Measurements from ENCODE around the gene TMEM132D.

TMEM132D gene

DNA sequence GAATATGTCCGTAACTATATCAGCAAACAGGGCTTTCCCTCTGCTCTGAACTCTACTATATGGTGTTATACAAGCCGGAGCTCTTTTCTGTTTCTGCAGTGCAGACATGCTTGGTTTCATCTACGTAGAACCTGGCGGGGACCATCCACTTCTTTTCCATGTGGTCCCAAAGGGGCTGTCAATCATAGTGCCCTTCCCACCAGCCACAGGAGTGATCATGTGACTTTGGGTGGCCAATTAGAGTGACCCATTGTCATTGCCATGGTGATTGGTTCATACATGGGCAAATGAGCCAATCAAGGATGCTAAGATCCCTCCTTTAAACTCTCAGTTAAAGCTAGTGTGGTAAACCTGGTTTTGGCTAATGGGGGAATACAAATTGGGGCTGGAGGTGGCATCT is 281.3 kb downstream of the TMEM132D start:
- Histone ChIP-seq H3K4me1 (ENCODE audit: control insufficient read depth, insufficient read depth, low read length) (no peaks in the 10 kb centered on the region), H3K36me3 (ENCODE audit: control insufficient read depth in 2 of 2, insufficient read depth in 1 of 2, low read length in 2 of 2) (no peaks in the 10 kb centered on the region), H3K27ac (ENCODE audit: extremely low read depth, low read depth, low read length) (no peak overlapping the region), H3K4me3 (ENCODE audit: low read depth, low read length) (no peak overlapping the region), H3K9me3 (ENCODE audit: control insufficient read depth, insufficient read depth, low read depth, low read length) (no peaks in the 10 kb centered on the region)
- TF ChIP-seq ZNF658 (tag by site-specific recombination; IDR thresholded peaks at IDR 0.05) (no peak), MZF1 (tag by site-specific recombination; IDR thresholded peaks at IDR 0.05; ENCODE audit: borderline replicate concordance) (no peak), PRDM1 (tag by site-specific recombination; IDR thresholded peaks at IDR 0.05) (no peak), MEIS1 (CRISPR knock-in tag; IDR thresholded peaks at IDR 0.05; ENCODE audit: borderline replicate concordance) (no peak), MYNN (tag by site-specific recombination; IDR thresholded peaks at IDR 0.05; ENCODE audit: borderline replicate concordance) (no peak), ZSCAN23 (tag by site-specific recombination; IDR thresholded peaks at IDR 0.05) (no peak), ZNF654 (tag by site-specific recombination; IDR thresholded peaks at IDR 0.05; ENCODE audit: low read depth) (no peak), ZBTB21 (tag by site-specific recombination; IDR thresholded peaks at IDR 0.05) (no peak), RBAK (tag by site-specific recombination; IDR thresholded peaks at IDR 0.05) (no peak), ZNF335 (tag by site-specific recombination; conservative IDR thresholded peaks at IDR 0.05) (no peak)
- CTCF ChIA-PET, result no interaction called here
- POLR2A ChIA-PET, result interaction anchor here (0.7 kb wide), 1 partner anchor 42 kb away, joined by 4 read pairs; no protein-coding TSS in a partner anchor

DNA sequence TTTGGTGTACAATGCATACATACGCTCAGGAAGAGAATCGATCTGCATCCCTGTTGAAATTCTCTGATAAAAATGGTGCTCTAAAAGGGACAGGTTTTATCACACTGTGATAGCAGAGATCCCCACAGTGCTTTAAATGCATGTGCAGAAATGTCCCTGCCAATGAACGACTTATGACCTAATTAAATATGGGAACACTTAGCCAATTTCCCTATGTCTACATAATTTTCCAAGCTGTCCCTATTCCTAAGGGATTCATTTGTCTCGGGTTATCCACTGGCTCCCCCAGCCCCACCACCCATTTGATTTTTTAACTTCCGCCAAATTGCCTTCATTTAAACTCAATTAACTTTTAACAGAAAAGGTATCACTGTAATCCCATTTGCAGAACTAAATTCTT is 284.6 kb downstream of the TMEM132D start:
- Histone ChIP-seq H3K4me3 (ENCODE audit: low read depth, low read length) (no peak overlapping the region), H3K9me3 (ENCODE audit: control insufficient read depth, insufficient read depth, low read depth, low read length) (no peaks in the 10 kb centered on the region), H3K27ac (ENCODE audit: extremely low read depth, low read depth, low read length) (no peak overlapping the region), H3K4me1 (ENCODE audit: control insufficient read depth, insufficient read depth, low read length) (no peaks in the 10 kb centered on the region), H3K36me3 (ENCODE audit: control insufficient read depth in 2 of 2, insufficient read depth in 1 of 2, low read length in 2 of 2) (no peaks in the 10 kb centered on the region)
- POLR2A ChIA-PET, result no interaction called here
- CTCF ChIA-PET, result no interaction called here
- no peak for TF ChIP-seq ZNF514 (tag by site-specific recombination; IDR thresholded peaks at IDR 0.05)
- TF ChIP-seq SCRT2 (tag by site-specific recombination; IDR thresholded peaks at IDR 0.05), result no peak
- TF ChIP-seq ZNF223 (tag by site-specific recombination; IDR thresholded peaks at IDR 0.05), result no peak
- no peak for TF ChIP-seq ZNF830 (tag by site-specific recombination; IDR thresholded peaks at IDR 0.05; ENCODE audit: low read depth)
- TF ChIP-seq, protein P1, sequence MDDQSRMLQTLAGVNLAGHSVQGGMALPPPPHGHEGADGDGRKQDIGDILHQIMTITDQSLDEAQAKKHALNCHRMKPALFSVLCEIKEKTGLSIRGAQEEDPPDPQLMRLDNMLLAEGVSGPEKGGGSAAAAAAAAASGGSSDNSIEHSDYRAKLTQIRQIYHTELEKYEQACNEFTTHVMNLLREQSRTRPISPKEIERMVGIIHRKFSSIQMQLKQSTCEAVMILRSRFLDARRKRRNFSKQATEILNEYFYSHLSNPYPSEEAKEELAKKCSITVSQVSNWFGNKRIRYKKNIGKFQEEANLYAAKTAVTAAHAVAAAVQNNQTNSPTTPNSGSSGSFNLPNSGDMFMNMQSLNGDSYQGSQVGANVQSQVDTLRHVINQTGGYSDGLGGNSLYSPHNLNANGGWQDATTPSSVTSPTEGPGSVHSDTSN (CRISPR knock-in tag; IDR thresholded peaks at IDR 0.05), result no peak
- no peak for TF ChIP-seq ZNF837 (tag by site-specific recombination; IDR thresholded peaks at IDR 0.05)
- no peak for TF ChIP-seq ZNF24 (tag by site-specific recombination; IDR thresholded peaks at IDR 0.05)
- no peak for TF ChIP-seq ZBTB21 (tag by site-specific recombination; IDR thresholded peaks at IDR 0.05)
- TF ChIP-seq, protein P2, sequence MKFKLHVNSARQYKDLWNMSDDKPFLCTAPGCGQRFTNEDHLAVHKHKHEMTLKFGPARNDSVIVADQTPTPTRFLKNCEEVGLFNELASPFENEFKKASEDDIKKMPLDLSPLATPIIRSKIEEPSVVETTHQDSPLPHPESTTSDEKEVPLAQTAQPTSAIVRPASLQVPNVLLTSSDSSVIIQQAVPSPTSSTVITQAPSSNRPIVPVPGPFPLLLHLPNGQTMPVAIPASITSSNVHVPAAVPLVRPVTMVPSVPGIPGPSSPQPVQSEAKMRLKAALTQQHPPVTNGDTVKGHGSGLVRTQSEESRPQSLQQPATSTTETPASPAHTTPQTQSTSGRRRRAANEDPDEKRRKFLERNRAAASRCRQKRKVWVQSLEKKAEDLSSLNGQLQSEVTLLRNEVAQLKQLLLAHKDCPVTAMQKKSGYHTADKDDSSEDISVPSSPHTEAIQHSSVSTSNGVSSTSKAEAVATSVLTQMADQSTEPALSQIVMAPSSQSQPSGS (tag by site-specific recombination; IDR thresholded peaks at IDR 0.05; ENCODE audit: low read depth), result no peak

DNA sequence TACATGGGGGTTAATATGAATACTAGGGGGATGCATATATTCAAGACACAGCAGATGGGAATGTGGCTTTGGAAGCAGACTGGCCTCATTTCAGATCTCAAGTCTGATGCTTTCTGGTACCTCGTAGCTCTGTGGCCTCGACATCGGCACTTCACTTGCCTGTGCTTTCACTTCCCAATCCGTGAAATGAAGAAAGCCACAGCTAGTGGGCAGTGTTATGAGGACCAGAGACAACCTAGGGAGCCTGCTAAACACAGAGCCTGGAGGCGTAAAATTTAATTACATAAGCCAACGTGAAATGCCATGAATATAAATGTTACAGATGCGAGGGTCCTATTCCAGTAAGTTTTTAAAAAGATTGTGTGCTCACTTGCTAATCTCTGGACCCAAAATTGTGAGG is 286.0 kb downstream of the TMEM132D start:
- CTCF ChIA-PET, result no interaction called here
- no peaks in the 10 kb centered on the region for H3K36me3 ChIP-seq (ENCODE audit: control insufficient read depth in 2 of 2, insufficient read depth in 1 of 2, low read length in 2 of 2)
- no peaks in the 10 kb centered on the region for H3K4me1 ChIP-seq (ENCODE audit: control insufficient read depth, insufficient read depth, low read length)
- POLR2A ChIA-PET, result no interaction called here
- H3K27ac ChIP-seq (ENCODE audit: extremely low read depth, low read depth, low read length), result no peak overlapping the region
- H3K9me3 ChIP-seq (ENCODE audit: control insufficient read depth, insufficient read depth, low read depth, low read length), result no peaks in the 10 kb centered on the region
- no peak overlapping the region for H3K4me3 ChIP-seq (ENCODE audit: low read depth, low read length)
- TF ChIP-seq ZNF48 (tag by site-specific recombination; IDR thresholded peaks at IDR 0.05) (no peak), ZNF837 (tag by site-specific recombination; IDR thresholded peaks at IDR 0.05) (no peak), ZBTB17 (tag by site-specific recombination; IDR thresholded peaks at IDR 0.05) (no peak), KLF1 (tag by site-specific recombination; IDR thresholded peaks at IDR 0.05) (no peak), ZNF596 (tag by site-specific recombination; IDR thresholded peaks at IDR 0.05) (no peak), YY2 (tag by site-specific recombination; IDR thresholded peaks at IDR 0.05) (no peak), ZFP37 (tag by site-specific recombination; IDR thresholded peaks at IDR 0.05) (no peak), ZNF114 (tag by site-specific recombination; IDR thresholded peaks at IDR 0.05) (no peak), ZNF354C (tag by site-specific recombination; IDR thresholded peaks at IDR 0.05; ENCODE audit: borderline replicate concordance, low read depth) (no peak), ZNF19 (tag by site-specific recombination; IDR thresholded peaks at IDR 0.05; ENCODE audit: low read depth) (no peak)
- TF ChIP-seq, protein P3, sequence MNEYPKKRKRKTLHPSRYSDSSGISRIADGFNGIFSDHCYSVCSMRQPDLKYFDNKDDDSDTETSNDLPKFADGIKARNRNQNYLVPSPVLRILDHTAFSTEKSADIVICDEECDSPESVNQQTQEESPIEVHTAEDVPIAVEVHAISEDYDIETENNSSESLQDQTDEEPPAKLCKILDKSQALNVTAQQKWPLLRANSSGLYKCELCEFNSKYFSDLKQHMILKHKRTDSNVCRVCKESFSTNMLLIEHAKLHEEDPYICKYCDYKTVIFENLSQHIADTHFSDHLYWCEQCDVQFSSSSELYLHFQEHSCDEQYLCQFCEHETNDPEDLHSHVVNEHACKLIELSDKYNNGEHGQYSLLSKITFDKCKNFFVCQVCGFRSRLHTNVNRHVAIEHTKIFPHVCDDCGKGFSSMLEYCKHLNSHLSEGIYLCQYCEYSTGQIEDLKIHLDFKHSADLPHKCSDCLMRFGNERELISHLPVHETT (tag by site-specific recombination; IDR thresholded peaks at IDR 0.05), result no peak
- TF ChIP-seq, protein P4, sequence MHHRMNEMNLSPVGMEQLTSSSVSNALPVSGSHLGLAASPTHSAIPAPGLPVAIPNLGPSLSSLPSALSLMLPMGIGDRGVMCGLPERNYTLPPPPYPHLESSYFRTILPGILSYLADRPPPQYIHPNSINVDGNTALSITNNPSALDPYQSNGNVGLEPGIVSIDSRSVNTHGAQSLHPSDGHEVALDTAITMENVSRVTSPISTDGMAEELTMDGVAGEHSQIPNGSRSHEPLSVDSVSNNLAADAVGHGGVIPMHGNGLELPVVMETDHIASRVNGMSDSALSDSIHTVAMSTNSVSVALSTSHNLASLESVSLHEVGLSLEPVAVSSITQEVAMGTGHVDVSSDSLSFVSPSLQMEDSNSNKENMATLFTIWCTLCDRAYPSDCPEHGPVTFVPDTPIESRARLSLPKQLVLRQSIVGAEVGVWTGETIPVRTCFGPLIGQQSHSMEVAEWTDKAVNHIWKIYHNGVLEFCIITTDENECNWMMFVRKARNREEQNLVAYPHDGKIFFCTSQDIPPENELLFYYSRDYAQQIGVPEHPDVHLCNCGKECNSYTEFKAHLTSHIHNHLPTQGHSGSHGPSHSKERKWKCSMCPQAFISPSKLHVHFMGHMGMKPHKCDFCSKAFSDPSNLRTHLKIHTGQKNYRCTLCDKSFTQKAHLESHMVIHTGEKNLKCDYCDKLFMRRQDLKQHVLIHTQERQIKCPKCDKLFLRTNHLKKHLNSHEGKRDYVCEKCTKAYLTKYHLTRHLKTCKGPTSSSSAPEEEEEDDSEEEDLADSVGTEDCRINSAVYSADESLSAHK (tag by site-specific recombination; IDR thresholded peaks at IDR 0.05), result no peak

Measured in HEK293 (cell line).